GM12874 (cell line): ENCODE data around the gene C16orf74.

ENCODE experiments used
- CTCF ChIP-seq: IDR thresholded peaks from 2 replicates; pipeline ENCODE4 v1.5.1; 2011; ENCODE audit warnings: low read depth, mild to moderate bottlenecking, control low read depth, low read length, moderate library complexity; ENCODE audit not compliant: insufficient read depth

The C16orf74 gene

GRCh38 chr16:85738923-85739715 lies 11.8 kb downstream of the C16orf74 start:
- no peak for TF ChIP-seq CTCF

GRCh38 chr16:85736921-85737320 lies 14.0 kb downstream of the C16orf74 start:
- no peak for TF ChIP-seq CTCF

GRCh38 chr16:85735946-85736345 lies 14.9 kb downstream of the C16orf74 start:
- TF ChIP-seq CTCF, result no peak

GRCh38 chr16:85735225-85735635 lies 15.7 kb downstream of the C16orf74 start:
- no peak for TF ChIP-seq CTCF

- TF ChIP-seq CTCF, result no peak
Observed at GRCh38 chr16:85734311-85735017, 16.4 kb downstream of the C16orf74 start.

- TF ChIP-seq CTCF, result no peak
Observed at GRCh38 chr16:85733839-85734170, 17.1 kb downstream of the C16orf74 start.

- TF ChIP-seq CTCF, result no peak
Observed at GRCh38 chr16:85733155-85733838, 17.6 kb downstream of the C16orf74 start.
